Measurements from ENCODE around the gene ARL17B. TPM values are rescaled to one million over a fixed set of nuclear protein-coding genes. Genes with fewer than 3 reads are reported as not detected.
"Not testable (repeated sequence)": the region's sequence is repeated elsewhere in the genome, so short reads cannot be mapped to it uniquely, and the experiment has no call there.

The ARL17B gene
- total RNA-seq = 10.2 and 17.7 TPM in 2 replicates
- 10.7 TPM for polyA plus RNA-seq (2012)

GRCh38 chr17:46361755-46362154 lies at the start of gene ARL17B:
ARL17B (minus strand) TSS chr17:46361766; CDS start chr17:46358397, 3,369 bp downstream.
- DNase-seq (ENCODE audit: low read depth) = not testable (repeated sequence)

- not testable (repeated sequence) for DNase-seq (ENCODE audit: low read depth)
These were observed 48.3 kb upstream of the ARL17B start for GRCh38 chr17:46409864-46410263.

GRCh38 chr17:46407155-46407554 lies 45.6 kb upstream of the ARL17B start:
- not testable (repeated sequence) for DNase-seq (ENCODE audit: low read depth)

- not testable (repeated sequence) for DNase-seq (ENCODE audit: low read depth)
These were observed 39.6 kb upstream of the ARL17B start for GRCh38 chr17:46401033-46401787.

- DNase-seq (ENCODE audit: low read depth) = not testable (repeated sequence)
These were observed 39.0 kb upstream of the ARL17B start for GRCh38 chr17:46400543-46400942.

- DNase-seq (ENCODE audit: low read depth) = not testable (repeated sequence)
These were observed 38.4 kb upstream of the ARL17B start for GRCh38 chr17:46399993-46400392.

GRCh38 chr17:46396292-46396691 lies 34.7 kb upstream of the ARL17B start:
- DNase-seq (ENCODE audit: low read depth) = not testable (repeated sequence)

- not testable (repeated sequence) for DNase-seq (ENCODE audit: low read depth)
These were observed 32.1 kb upstream of the ARL17B start for GRCh38 chr17:46393702-46394101.

GRCh38 chr17:46385491-46385890 lies 23.9 kb upstream of the ARL17B start:
- not testable (repeated sequence) for DNase-seq (ENCODE audit: low read depth)

GRCh38 chr17:46383118-46383517 lies 21.6 kb upstream of the ARL17B start:
- not testable (repeated sequence) for DNase-seq (ENCODE audit: low read depth)

GRCh38 chr17:46373418-46373817 lies 11.9 kb upstream of the ARL17B start:
- not testable (repeated sequence) for DNase-seq (ENCODE audit: low read depth)

- not testable (repeated sequence) for DNase-seq (ENCODE audit: low read depth)
These were observed 11.0 kb upstream of the ARL17B start for GRCh38 chr17:46372236-46373229.

- DNase-seq (ENCODE audit: low read depth) = not testable (repeated sequence)
These were observed 6.0 kb upstream of the ARL17B start for GRCh38 chr17:46367520-46367919.

GRCh38 chr17:46361145-46361735 lies 326 bp downstream of the ARL17B start:
- DNase-seq (ENCODE audit: low read depth) = not testable (repeated sequence)

- DNase-seq (ENCODE audit: low read depth) = not testable (repeated sequence)
These were observed 7.7 kb downstream of the ARL17B start for GRCh38 chr17:46353856-46354255.

GRCh38 chr17:46349060-46349459 lies 12.5 kb downstream of the ARL17B start:
- DNase-seq (ENCODE audit: low read depth) = not testable (repeated sequence)

- not testable (repeated sequence) for DNase-seq (ENCODE audit: low read depth)
These were observed 13.2 kb downstream of the ARL17B start for GRCh38 chr17:46348345-46348744.

GRCh38 chr17:46342131-46342530 lies 19.4 kb downstream of the ARL17B start:
- DNase-seq (ENCODE audit: low read depth) = not testable (repeated sequence)

- DNase-seq (ENCODE audit: low read depth) = not testable (repeated sequence)
These were observed 20.3 kb downstream of the ARL17B start for GRCh38 chr17:46341220-46341619.

GRCh38 chr17:46294831-46295230 lies 66.7 kb downstream of the ARL17B start, which contains the start of gene LRRC37A:
LRRC37A (plus strand) TSS chr17:46295131; CDS start chr17:46295134, 3 bp downstream.
- not testable (repeated sequence) for DNase-seq (ENCODE audit: low read depth)

- DNase-seq (ENCODE audit: low read depth) = not testable (repeated sequence)
These were observed 69.9 kb downstream of the ARL17B start for GRCh38 chr17:46291618-46292017.
